ENCODE results near the gene TMEM121.
"Not testable (repeated sequence)": the region's sequence is repeated elsewhere in the genome, so short reads cannot be mapped to it uniquely, and the experiment has no call there.

- not testable (repeated sequence) for TF ChIP-seq CTCF (IDR thresholded peaks at IDR 0.05; ENCODE audit: low read depth, low read length, poor library complexity, severe bottlenecking); EZH2phosphoT487 (IDR thresholded peaks at IDR 0.05; ENCODE audit: borderline replicate concordance, low read length)
Observed at GRCh38 chr14:105579221-105579620, 52.8 kb downstream of the TMEM121 start.
